WTC11 (cell line): ENCODE data around the gene ZNF771. TPM values are rescaled to one million over a fixed set of nuclear protein-coding genes. Genes with fewer than 3 reads are reported as not detected.

Experiments used
- ATAC-seq: fragments of 200-7000 bp; cut with Tn5 transposase; 2 replicates; pipeline ENCODE4 v1.10.0; 2021; ENCODE audit warnings: mild to moderate bottlenecking, moderate library complexity
- CTCF ChIA-PET: fragments of 300-600 bp; sonication (Branson Sonifier 250); formaldehyde crosslinking; loops from one replicate; lab custom pipeline; 2021; ENCODE audit warnings: antibody characterized with exemption; lab: Charles Lee
- POLR2A ChIA-PET: fragments of 350-600 bp; sonication (Branson Sonifier 250); formaldehyde crosslinking; loops from one replicate; lab custom pipeline; 2021; ENCODE audit warnings: antibody characterized with exemption; lab: Charles Lee
- DNase-seq: peaks from one replicate; pipeline ENCODE4 v3.0.0; 2021; ENCODE audit warnings: low spot score
- H3K27ac Mint-ChIP-seq: 2 replicates; pipeline ENCODE4 v1.8.0; 2021; ENCODE audit warnings: mixed read lengths
- H3K27me3 Mint-ChIP-seq: 2 replicates; pipeline ENCODE4 v1.8.0; 2021; ENCODE audit warnings: low read depth, mild to moderate bottlenecking, moderate library complexity, mixed read lengths
- H3K36me3 Mint-ChIP-seq: 2 replicates; pipeline ENCODE4 v1.8.0; 2021; ENCODE audit warnings: mixed read lengths
- H3K4me1 Mint-ChIP-seq: 2 replicates; pipeline ENCODE4 v1.8.0; 2022; ENCODE audit warnings: mixed read lengths
- H3K4me3 Mint-ChIP-seq: 2 replicates; pipeline ENCODE4 v1.8.0; 2021; ENCODE audit warnings: mild to moderate bottlenecking, moderate library complexity, mixed read lengths
- H3K9me3 Mint-ChIP-seq: 2 replicates; pipeline ENCODE4 v1.8.0; 2021; ENCODE audit warnings: mixed read lengths
- ATF1 ChIP-seq: sonication (generic); formaldehyde crosslinking; IDR thresholded peaks from 2 replicates; pipeline ENCODE4 v1.8.1; 2023; ENCODE audit warnings: mild to moderate bottlenecking, moderate library complexity, missing genetic modification reagents
- ATF3 ChIP-seq: sonication (generic); formaldehyde crosslinking; conservative IDR thresholded peaks from 2 replicates; pipeline ENCODE4 v1.8.1; 2022; ENCODE audit warnings: mild to moderate bottlenecking, missing genetic modification reagents
- CBFB ChIP-seq: sonication (generic); formaldehyde crosslinking; IDR thresholded peaks from 2 replicates; pipeline ENCODE4 v1.8.1; 2022; ENCODE audit warnings: mild to moderate bottlenecking, low read depth, missing genetic modification reagents
- CREB1 ChIP-seq: sonication (generic); formaldehyde crosslinking; IDR thresholded peaks from 2 replicates; pipeline ENCODE4 v1.8.0; 2023; ENCODE audit warnings: mild to moderate bottlenecking, missing genetic modification reagents
- ELF4 ChIP-seq: sonication (generic); formaldehyde crosslinking; IDR thresholded peaks from 2 replicates; pipeline ENCODE4 v1.8.1; 2022; ENCODE audit warnings: low read depth, mild to moderate bottlenecking, moderate library complexity, missing genetic modification reagents
- FOXK1 ChIP-seq: sonication (generic); formaldehyde crosslinking; IDR thresholded peaks from 2 replicates; pipeline ENCODE4 v1.8.0; 2022; ENCODE audit warnings: mild to moderate bottlenecking, moderate library complexity, missing genetic modification reagents
- GABPB1 ChIP-seq: sonication (generic); formaldehyde crosslinking; IDR thresholded peaks from 2 replicates; pipeline ENCODE4 v1.8.1; 2023; ENCODE audit warnings: mild to moderate bottlenecking, missing genetic modification reagents
- MXD4 ChIP-seq: fragments of 250-450 bp; sonication (Bioruptor Pico); IDR thresholded peaks from 2 replicates; pipeline ENCODE4 v1.8.0; 2021; ENCODE audit warnings: mild to moderate bottlenecking, moderate library complexity, borderline replicate concordance
- NFYB ChIP-seq: sonication (generic); formaldehyde crosslinking; conservative IDR thresholded peaks from 2 replicates; pipeline ENCODE4 v1.8.0; 2022; ENCODE audit warnings: low read depth, missing genetic modification reagents
- NR1H2 ChIP-seq: sonication (generic); formaldehyde crosslinking; IDR thresholded peaks from 2 replicates; pipeline ENCODE4 v1.9.0; 2021; ENCODE audit warnings: mild to moderate bottlenecking, moderate library complexity, missing genetic modification reagents
- RORB ChIP-seq: fragments of 250-450 bp; sonication (Bioruptor Pico); IDR thresholded peaks from 2 replicates; pipeline ENCODE4 v1.9.0; 2021; ENCODE audit warnings: mild to moderate bottlenecking
- STAT6 ChIP-seq: sonication (generic); formaldehyde crosslinking; conservative IDR thresholded peaks from 2 replicates; pipeline ENCODE4 v1.8.1; 2023; ENCODE audit warnings: mild to moderate bottlenecking, low read depth, missing genetic modification reagents, moderate library complexity
- TEAD4 ChIP-seq: sonication (generic); formaldehyde crosslinking; IDR thresholded peaks from 2 replicates; pipeline ENCODE4 v1.8.0; 2022; ENCODE audit warnings: mild to moderate bottlenecking, missing genetic modification reagents
- ZBTB21 ChIP-seq: sonication (generic); formaldehyde crosslinking; IDR thresholded peaks from 2 replicates; pipeline ENCODE4 v1.8.1; 2023; ENCODE audit warnings: mild to moderate bottlenecking, missing genetic modification reagents, borderline replicate concordance
- ZNF121 ChIP-seq: sonication (generic); formaldehyde crosslinking; IDR thresholded peaks from 2 replicates; pipeline ENCODE4 v1.8.0; 2023; ENCODE audit warnings: missing genetic modification reagents
- ZNF138 ChIP-seq: sonication (generic); formaldehyde crosslinking; conservative IDR thresholded peaks from 2 replicates; pipeline ENCODE4 v1.8.1; 2022; ENCODE audit warnings: mild to moderate bottlenecking, moderate library complexity, missing genetic modification reagents
- ZNF263 ChIP-seq: sonication (generic); formaldehyde crosslinking; IDR thresholded peaks from 2 replicates; pipeline ENCODE4 v1.8.1; 2022; ENCODE audit warnings: low read depth, mild to moderate bottlenecking, moderate library complexity, missing genetic modification reagents
- ZNF317 ChIP-seq: sonication (generic); formaldehyde crosslinking; IDR thresholded peaks from 2 replicates; pipeline ENCODE4 v1.8.1; 2023; ENCODE audit warnings: low read depth, mild to moderate bottlenecking, moderate library complexity, missing genetic modification reagents, borderline replicate concordance
- ZNF396 ChIP-seq: fragments of 250-450 bp; sonication (Bioruptor Pico); IDR thresholded peaks from 2 replicates; pipeline ENCODE4 v1.8.0; 2021; ENCODE audit warnings: mild to moderate bottlenecking, moderate library complexity, borderline replicate concordance
- ZNF512 ChIP-seq: sonication (generic); formaldehyde crosslinking; IDR thresholded peaks from 2 replicates; pipeline ENCODE4 v1.8.1; 2022; ENCODE audit warnings: missing genetic modification reagents, borderline replicate concordance
- total RNA-seq: library from RNA; stranded (reverse); gene quantifications from 3 replicates; pipeline ENCODE4 v1.2.3, GENCODE V29; 2021
- TF ChIP-seq, protein P1 (sequence below): fragments of 250-450 bp; sonication (Bioruptor Pico); conservative IDR thresholded peaks from 2 replicates; pipeline ENCODE4 v1.9.0; 2021; ENCODE audit warnings: mild to moderate bottlenecking
- TF ChIP-seq, protein P2 (sequence below): sonication (generic); formaldehyde crosslinking; IDR thresholded peaks from 2 replicates; pipeline ENCODE4 v1.8.1; 2023; ENCODE audit warnings: mild to moderate bottlenecking, missing genetic modification reagents, moderate library complexity
- TF ChIP-seq, protein P3 (sequence below): sonication (generic); formaldehyde crosslinking; IDR thresholded peaks from 2 replicates; pipeline ENCODE4 v1.8.1; 2022; ENCODE audit warnings: low read depth, missing genetic modification reagents, borderline replicate concordance

The ZNF771 gene
- total RNA-seq, 1 experiment from 2014 or later: 10.0 TPM

- no peak for TF ChIP-seq ZBTB21
- no peak for TF ChIP-seq TEAD4
These were observed 5.9 kb downstream of the ZNF771 start (continued) for GRCh38 chr16:30413112-30413806.

DNA sequence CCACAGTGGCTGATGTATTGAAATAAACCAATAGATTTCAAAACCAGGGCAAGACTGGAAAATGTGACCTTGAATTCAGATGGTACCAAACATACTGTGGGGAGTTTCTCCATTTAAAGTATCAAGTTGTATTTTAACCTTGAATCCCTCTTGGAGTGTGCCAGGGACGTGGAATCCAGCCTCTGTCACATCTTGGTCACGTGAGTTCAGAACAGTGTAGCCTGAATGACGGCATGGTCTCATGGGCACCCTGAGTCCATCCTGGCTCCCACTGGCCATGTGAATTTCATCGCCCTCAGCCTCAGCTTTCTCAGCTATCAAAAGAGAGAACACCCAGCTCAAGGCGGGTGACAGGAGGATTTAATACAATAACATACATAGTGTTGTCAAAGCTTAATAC, 6.8 kb downstream of the ZNF771 start:
- CTCF ChIA-PET: interaction anchor here (0.9 to 1.1 kb wide), 2 partner anchors 16 to 302 kb away, joined by 3 read pairs; partner anchors contain the start of gene DCTPP1
- H3K27ac Mint-ChIP-seq: no peak overlapping the region
- H3K4me1 Mint-ChIP-seq: peaks cover 14% of the 10 kb centered on the region
- H3K27me3 Mint-ChIP-seq: no peaks in the 10 kb centered on the region
- TF ChIP-seq ZNF317 (CRISPR knock-in tag): no peak
- no peak for TF ChIP-seq NR1H2 (CRISPR knock-in tag)
- no peak for TF ChIP-seq RORB (CRISPR knock-in tag)
- TF ChIP-seq ELF4 (CRISPR knock-in tag): no peak
- TF ChIP-seq, protein P1, sequence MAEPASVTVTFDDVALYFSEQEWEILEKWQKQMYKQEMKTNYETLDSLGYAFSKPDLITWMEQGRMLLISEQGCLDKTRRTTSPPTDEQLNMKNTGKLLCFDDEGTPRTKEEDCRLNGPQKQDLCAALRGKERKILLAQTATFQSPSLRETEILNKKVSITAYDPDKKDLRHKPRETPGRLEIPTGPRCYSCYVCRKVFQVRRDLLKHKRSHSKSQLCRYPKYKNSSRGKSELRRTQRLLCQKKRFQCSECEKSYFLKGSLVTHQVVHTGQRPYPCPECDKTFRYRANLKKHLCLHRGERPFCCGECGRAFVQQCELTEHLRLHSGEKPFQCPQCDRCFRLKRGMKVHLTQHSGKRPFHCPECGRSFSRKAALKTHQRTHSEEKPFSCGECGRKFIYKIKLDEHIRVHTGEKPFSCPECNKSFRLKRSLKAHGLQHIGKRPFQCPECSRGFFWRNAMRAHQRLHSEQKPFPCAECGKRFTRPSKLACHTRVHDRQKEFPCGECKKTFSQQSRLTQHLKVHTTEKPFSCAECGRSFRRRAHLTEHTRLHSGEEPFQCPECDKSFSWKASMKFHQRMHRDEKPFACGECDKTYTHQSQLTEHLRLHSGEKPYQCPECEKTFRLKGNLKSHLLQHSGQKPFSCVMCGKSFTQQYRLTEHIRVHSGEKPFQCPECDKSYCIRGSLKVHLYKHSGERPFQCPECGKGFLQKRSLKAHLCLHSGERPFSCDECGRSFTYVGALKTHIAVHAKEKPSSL (CRISPR knock-in tag): no peak
- no peak for TF ChIP-seq ZNF512 (CRISPR knock-in tag)
- no peak for TF ChIP-seq GABPB1 (CRISPR knock-in tag)
- no peak for TF ChIP-seq NFYB (CRISPR knock-in tag)
- TF ChIP-seq, protein P2, sequence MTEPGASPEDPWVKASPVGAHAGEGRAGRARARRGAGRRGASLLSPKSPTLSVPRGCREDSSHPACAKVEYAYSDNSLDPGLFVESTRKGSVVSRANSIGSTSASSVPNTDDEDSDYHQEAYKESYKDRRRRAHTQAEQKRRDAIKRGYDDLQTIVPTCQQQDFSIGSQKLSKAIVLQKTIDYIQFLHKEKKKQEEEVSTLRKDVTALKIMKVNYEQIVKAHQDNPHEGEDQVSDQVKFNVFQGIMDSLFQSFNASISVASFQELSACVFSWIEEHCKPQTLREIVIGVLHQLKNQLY (CRISPR knock-in tag): no peak
- no peak for TF ChIP-seq CREB1 (CRISPR knock-in tag)
- no peak for TF ChIP-seq ZBTB21
- TF ChIP-seq, protein P3, sequence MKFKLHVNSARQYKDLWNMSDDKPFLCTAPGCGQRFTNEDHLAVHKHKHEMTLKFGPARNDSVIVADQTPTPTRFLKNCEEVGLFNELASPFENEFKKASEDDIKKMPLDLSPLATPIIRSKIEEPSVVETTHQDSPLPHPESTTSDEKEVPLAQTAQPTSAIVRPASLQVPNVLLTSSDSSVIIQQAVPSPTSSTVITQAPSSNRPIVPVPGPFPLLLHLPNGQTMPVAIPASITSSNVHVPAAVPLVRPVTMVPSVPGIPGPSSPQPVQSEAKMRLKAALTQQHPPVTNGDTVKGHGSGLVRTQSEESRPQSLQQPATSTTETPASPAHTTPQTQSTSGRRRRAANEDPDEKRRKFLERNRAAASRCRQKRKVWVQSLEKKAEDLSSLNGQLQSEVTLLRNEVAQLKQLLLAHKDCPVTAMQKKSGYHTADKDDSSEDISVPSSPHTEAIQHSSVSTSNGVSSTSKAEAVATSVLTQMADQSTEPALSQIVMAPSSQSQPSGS: no peak
- no peak for TF ChIP-seq ZNF138
- no peak for TF ChIP-seq ZNF396 (CRISPR knock-in tag)
- TF ChIP-seq, all 79 proteins: peak for 0
- no peak for DNase-seq
- Mint-ChIP-seq H3K9me3 (no peaks in the 10 kb centered on the region), H3K36me3 (peaks cover 21% of the 10 kb centered on the region), H3K4me3 (no peak overlapping the region)
- POLR2A ChIA-PET: no interaction called here
- ATAC-seq: no peak

DNA sequence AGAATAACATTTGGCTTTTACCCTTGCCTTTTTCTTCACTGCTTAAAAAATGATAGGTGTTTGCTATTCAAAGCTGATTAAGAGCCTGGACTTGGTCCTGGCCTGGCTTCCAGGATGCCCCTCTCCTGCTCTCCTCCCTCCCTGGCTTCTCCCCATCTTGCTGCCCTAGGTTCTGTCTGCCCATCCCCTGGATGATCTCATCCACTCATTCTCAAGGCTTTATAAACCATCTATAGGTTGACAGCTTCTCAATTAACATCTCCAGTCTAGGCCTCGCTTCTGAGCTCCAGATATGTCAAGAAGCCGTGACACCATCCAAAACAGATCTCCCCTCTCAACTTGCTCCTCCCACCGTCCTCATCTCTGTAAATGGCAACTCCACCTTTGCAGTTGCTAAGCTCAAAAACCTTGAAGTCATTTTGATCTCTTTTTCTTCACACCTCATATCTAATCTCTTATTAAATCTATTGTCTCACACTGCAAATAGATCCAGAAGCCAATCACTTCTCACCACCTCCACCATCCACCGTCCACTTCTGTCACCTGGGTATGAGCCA, 8.7 kb downstream of the ZNF771 start:
- Mint-ChIP-seq H3K27me3 (no peaks in the 10 kb centered on the region), H3K4me1 (peaks cover 9% of the 10 kb centered on the region), H3K36me3 (peaks cover 31% of the 10 kb centered on the region), H3K27ac (no peak overlapping the region), H3K9me3 (no peaks in the 10 kb centered on the region), H3K4me3 (no peak overlapping the region)
- ChIA-PET POLR2A (no interaction called here), CTCF (interaction anchor here (0.6 to 5.7 kb wide), 4 partner anchors 14 to 599 kb away, joined by 3 to 73 read pairs (median 4); partner anchors contain the start of gene DCTPP1)
- no peak for DNase-seq
- ATAC-seq: no peak
- TF ChIP-seq CBFB (CRISPR knock-in tag) (no peak), MXD4 (CRISPR knock-in tag) (no peak), ZNF121 (no peak), ATF3 (CRISPR knock-in tag) (no peak), ATF1 (CRISPR knock-in tag) (no peak), STAT6 (CRISPR knock-in tag) (no peak), ZNF263 (CRISPR knock-in tag) (no peak), FOXK1 (CRISPR knock-in tag) (no peak)
